Epithelial cell of esophagus (primary cell): Measurements from ENCODE around the gene TRAPPC2.

ENCODE experiments used
- DNase-seq: peaks from one replicate; pipeline ENCODE4 v3.0.0; 2010; ENCODE audit warnings: low read depth
- H3K4me3 ChIP-seq: 2 replicates; pipeline ENCODE4 v1.5.1; 2011; ENCODE audit warnings: mild to moderate bottlenecking, low read length, control low read depth
- TF ChIP-seq, protein P1 (sequence below): IDR thresholded peaks from 2 replicates; pipeline ENCODE4 v1.5.1; 2011; ENCODE audit warnings: low read depth, mild to moderate bottlenecking, low read length, control low read depth, inconsistent platforms; ENCODE audit not compliant: insufficient read depth; ENCODE audit errors: missing control alignments

Gene TRAPPC2

DNA sequence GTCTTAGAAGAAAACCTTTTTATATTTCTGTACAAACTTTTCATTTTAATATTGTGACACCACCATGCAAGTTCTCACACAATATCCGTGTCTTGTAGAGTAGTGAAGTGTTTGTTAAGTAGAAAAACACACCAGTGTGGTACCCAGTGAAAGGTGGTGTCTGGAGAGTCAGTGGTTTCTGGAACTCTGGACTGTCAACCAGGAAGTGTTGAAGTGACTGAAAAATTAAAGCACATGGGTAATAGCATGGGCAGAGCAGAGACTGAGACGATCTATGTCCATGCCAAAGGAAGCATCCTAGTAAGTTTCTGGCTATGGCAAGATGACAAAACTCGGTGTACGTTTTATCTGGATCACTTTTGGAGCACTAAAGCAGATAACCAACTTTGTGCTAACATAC lies 23.3 kb downstream of the TRAPPC2 start:
- DNase-seq = no peak
- TF ChIP-seq, protein P1, sequence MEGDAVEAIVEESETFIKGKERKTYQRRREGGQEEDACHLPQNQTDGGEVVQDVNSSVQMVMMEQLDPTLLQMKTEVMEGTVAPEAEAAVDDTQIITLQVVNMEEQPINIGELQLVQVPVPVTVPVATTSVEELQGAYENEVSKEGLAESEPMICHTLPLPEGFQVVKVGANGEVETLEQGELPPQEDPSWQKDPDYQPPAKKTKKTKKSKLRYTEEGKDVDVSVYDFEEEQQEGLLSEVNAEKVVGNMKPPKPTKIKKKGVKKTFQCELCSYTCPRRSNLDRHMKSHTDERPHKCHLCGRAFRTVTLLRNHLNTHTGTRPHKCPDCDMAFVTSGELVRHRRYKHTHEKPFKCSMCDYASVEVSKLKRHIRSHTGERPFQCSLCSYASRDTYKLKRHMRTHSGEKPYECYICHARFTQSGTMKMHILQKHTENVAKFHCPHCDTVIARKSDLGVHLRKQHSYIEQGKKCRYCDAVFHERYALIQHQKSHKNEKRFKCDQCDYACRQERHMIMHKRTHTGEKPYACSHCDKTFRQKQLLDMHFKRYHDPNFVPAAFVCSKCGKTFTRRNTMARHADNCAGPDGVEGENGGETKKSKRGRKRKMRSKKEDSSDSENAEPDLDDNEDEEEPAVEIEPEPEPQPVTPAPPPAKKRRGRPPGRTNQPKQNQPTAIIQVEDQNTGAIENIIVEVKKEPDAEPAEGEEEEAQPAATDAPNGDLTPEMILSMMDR = no peak
- H3K4me3 ChIP-seq = no peak overlapping the region

GRCh38 chrX:13703589-13703988 lies 30.8 kb downstream of the TRAPPC2 start:
- TF ChIP-seq, protein P1 = no peak

DNA sequence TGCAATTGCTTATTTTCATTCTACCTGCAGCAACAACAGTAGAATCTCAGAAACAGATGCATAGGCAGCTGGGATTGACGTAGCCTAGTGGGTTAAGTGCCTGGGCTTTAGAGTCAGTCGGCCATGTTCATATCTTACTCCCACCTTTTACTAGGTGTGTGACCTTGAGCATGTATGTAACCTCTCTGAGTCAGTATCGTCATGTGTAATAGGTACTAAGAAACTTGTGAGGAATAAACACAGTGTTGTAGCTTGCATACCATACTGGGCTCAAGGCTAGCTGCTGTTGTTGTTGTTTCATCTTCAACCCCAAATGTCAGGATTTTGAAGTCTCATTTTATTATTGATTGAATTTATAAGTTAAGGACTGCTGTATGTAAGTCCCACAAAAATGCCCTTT lies 31.3 kb downstream of the TRAPPC2 start:
- H3K4me3 ChIP-seq = no peak overlapping the region
- no peak for DNase-seq
- TF ChIP-seq, protein P1 = no peak

More at GRCh38 chrX:13703589-13703988, 30.8 kb downstream of the TRAPPC2 start:
- H3K4me3 ChIP-seq = no peak overlapping the region
- no peak for DNase-seq

DNA sequence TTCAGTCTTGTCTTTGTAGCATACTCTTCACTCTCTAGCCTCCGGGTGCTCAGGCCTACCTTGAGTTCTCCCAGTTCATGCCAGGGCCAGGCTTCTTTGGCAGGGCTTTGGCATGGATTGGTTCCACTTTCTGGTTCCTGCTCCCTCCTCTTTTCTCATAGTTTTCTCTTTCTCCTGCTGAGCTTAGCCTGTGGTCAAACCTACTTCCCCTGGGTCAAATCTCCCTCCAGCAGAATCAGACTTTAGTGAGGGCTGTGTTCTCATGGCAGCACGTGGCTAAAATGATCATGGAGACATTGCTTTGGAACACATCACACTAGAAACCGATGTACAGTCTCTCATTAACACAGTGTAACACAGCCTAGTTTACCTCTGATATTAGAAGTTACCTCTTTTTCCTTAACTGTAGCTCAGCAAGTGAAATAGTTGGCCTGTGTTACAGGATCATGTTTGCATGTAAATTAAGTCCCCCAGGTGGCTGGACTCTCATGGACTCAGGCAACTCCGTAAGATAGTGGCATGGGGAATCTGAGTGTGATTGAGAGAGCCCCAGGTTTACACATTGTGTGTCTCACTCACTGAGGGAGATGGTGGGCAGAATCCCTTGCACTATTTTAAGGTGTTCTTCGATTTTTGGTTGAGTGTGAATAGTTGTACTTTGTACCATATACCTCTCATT lies 32.2 kb downstream of the TRAPPC2 start:
- DNase-seq = no peak
- TF ChIP-seq, protein P1 = no peak
- no peak overlapping the region for H3K4me3 ChIP-seq

DNA sequence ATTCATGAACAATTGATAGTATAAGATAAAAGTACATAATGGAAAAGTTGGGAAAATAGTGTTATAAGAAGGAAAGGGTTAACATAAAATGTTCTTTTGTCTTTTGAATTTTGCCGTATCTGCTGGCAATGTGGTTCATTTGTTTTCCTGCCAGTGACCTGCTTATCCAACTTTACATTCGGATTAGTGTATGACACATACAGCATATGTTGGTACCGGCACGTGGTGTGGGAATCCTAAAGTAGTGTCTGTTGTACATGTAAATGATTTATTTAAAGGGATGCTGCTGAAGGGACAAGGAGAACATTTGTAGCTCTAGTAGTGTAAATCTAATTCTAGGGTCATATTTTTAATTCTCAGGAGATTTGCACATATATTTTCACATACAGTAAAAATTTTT lies 34.0 kb downstream of the TRAPPC2 start:
- DNase-seq = peak; percentile 30
- TF ChIP-seq, protein P1 = no peak
- H3K4me3 ChIP-seq = no peak overlapping the region

GRCh38 chrX:13699183-13699826 lies 35.1 kb downstream of the TRAPPC2 start:
- DNase-seq = peak; percentile 63

More at GRCh38 chrX:13699183-13699826, 35.1 kb downstream of the TRAPPC2 start:
- H3K4me3 ChIP-seq = no peak overlapping the region
- TF ChIP-seq, protein P1 = no peak
